Neural crest cell (in vitro differentiated cells): Measurements from ENCODE around the gene ZSWIM1. TPM values are rescaled to one million over a fixed set of nuclear protein-coding genes. Genes with fewer than 3 reads are reported as not detected.
"Not testable (repeated sequence)": the region's sequence is repeated elsewhere in the genome, so short reads cannot be mapped to it uniquely, and the experiment has no call there.

Source experiments
- DNase-seq: peaks from one replicate; pipeline ENCODE4 v3.0.0; 2021; ENCODE audit warnings: low read depth, mixed read lengths, low spot score
- H3K27ac Mint-ChIP-seq: one replicate; pipeline ENCODE4 v1.8.0; 2021; ENCODE audit warnings: mild to moderate bottlenecking, mixed read lengths; ENCODE audit not compliant: unreplicated experiment
- H3K27me3 Mint-ChIP-seq: 2 replicates; pipeline ENCODE4 v1.8.0; 2021; ENCODE audit warnings: low read depth, mild to moderate bottlenecking, mixed read lengths
- H3K36me3 Mint-ChIP-seq: 2 replicates; pipeline ENCODE4 v1.8.0; 2021; ENCODE audit warnings: low read depth, mild to moderate bottlenecking, mixed read lengths
- H3K4me1 Mint-ChIP-seq: 2 replicates; pipeline ENCODE4 v1.8.0; 2021; ENCODE audit warnings: mixed read lengths
- H3K4me3 Mint-ChIP-seq: one replicate; pipeline ENCODE4 v1.8.0; 2021; ENCODE audit warnings: mild to moderate bottlenecking, mixed read lengths
- H3K9me3 Mint-ChIP-seq: 2 replicates; pipeline ENCODE4 v1.8.0; 2021; ENCODE audit warnings: mixed read lengths
- total RNA-seq: library from RNA; stranded (reverse); gene quantifications from 2 replicates; pipeline ENCODE4 v1.2.1, GENCODE V29; 2021
- TF ChIP-seq, protein P1 (sequence below): fragments of 200-600 bp; sonication (generic); conservative IDR thresholded peaks from 2 replicates; pipeline ENCODE4 v1.5.0; 2021; ENCODE audit warnings: antibody characterized with exemption, mild to moderate bottlenecking

Gene ZSWIM1
- total RNA-seq, 1 donor from 2014 or later, result 16.6 TPM

DNA sequence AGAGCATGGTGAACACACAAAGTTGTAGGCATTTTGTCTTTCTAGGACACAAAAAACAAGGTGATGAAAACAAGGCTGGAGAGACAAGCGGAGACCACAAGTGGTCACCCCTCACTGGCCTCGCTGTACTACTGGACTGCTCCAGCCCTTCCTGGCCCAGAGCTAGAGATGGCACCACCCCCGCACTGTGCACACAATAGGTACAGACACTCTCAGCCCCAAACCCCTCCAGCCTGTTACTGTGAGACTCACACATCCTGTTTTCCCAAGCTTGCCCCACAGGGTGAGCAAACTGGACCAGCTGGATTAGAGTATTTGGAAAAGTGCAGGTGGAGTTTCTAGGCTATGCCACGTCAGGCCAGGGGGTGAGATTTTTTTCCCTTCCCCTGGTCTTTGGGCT lies 8.4 kb upstream of the ZSWIM1 start:
- no peak overlapping the region for H3K4me3 Mint-ChIP-seq
- peaks cover 12% of the 10 kb centered on the region for H3K4me1 Mint-ChIP-seq
- H3K9me3 Mint-ChIP-seq, result peaks cover 4% of the 10 kb centered on the region
- H3K36me3 Mint-ChIP-seq, result peaks cover 3% of the 10 kb centered on the region
- H3K27me3 Mint-ChIP-seq, result no peaks in the 10 kb centered on the region
- TF ChIP-seq, protein P1, sequence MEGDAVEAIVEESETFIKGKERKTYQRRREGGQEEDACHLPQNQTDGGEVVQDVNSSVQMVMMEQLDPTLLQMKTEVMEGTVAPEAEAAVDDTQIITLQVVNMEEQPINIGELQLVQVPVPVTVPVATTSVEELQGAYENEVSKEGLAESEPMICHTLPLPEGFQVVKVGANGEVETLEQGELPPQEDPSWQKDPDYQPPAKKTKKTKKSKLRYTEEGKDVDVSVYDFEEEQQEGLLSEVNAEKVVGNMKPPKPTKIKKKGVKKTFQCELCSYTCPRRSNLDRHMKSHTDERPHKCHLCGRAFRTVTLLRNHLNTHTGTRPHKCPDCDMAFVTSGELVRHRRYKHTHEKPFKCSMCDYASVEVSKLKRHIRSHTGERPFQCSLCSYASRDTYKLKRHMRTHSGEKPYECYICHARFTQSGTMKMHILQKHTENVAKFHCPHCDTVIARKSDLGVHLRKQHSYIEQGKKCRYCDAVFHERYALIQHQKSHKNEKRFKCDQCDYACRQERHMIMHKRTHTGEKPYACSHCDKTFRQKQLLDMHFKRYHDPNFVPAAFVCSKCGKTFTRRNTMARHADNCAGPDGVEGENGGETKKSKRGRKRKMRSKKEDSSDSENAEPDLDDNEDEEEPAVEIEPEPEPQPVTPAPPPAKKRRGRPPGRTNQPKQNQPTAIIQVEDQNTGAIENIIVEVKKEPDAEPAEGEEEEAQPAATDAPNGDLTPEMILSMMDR, result no peak
- no peak for DNase-seq
- H3K27ac Mint-ChIP-seq, result no peak overlapping the region

DNA sequence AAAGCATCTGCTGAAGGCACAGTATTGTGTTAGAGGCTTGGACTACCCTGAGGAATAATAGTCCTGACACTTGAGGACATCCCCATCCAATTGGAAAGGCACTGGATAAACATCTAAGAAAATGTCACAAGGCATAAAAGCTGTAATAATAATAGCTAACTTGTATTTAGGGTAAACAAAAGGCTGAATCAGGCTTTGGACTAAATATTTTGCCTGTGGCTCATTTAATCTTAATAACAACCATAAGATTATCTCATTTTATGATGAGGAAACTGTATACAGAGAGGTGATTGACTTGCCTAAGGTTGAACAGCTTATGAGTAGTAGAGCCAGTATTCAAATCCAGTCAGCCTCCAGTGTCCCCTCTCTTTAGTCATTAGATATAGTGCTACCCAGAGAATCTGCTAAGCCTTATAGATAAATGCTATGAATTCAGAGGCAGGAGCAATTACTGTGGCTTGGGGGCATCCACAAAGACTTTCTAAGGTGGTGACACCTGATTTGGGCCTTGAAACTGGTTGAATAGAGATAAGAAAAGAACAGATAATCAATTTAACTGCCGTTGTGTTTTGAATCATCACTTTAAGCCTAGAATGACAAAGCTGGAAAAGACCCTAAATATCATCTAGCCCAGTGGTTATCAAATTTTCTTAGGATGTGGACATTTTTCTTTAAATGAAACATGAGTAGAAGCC lies 7.5 kb upstream of the ZSWIM1 start:
- H3K4me3 Mint-ChIP-seq, result no peak overlapping the region

DNA sequence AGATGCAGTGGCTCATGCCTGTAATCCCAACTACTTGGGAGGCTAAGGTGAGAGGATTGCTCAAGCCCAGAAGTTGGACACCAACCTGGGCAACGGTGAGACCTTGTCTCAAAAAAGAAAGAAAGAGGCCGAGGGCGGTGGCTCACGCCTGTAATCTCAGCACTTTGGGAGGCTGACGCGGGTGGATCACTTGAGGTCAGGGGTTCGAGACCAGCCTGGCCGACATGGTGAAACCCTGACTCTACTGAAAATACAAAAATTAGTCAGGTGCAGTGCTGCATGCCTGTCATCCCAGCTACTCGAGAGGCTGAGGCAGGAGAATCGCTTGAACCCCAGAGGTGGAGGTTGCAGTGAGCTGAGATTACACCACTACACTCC lies 6.9 kb upstream of the ZSWIM1 start:
- H3K27ac Mint-ChIP-seq, H3K4me3 Mint-ChIP-seq, DNase-seq, H3K27me3 Mint-ChIP-seq, H3K36me3 Mint-ChIP-seq, H3K9me3 Mint-ChIP-seq: not testable (repeated sequence)
- H3K4me1 Mint-ChIP-seq, result peaks cover 12% of the 10 kb centered on the region

More for the DNA sequence above, 7.5 kb upstream of the ZSWIM1 start:
- DNase-seq, result no peak
- Mint-ChIP-seq H3K9me3 (peaks cover 4% of the 10 kb centered on the region), H3K27me3 (no peaks in the 10 kb centered on the region), H3K27ac (no peak overlapping the region), H3K36me3 (peaks cover 3% of the 10 kb centered on the region), H3K4me1 (peaks cover 12% of the 10 kb centered on the region)
- TF ChIP-seq, protein P1, result no peak

DNA sequence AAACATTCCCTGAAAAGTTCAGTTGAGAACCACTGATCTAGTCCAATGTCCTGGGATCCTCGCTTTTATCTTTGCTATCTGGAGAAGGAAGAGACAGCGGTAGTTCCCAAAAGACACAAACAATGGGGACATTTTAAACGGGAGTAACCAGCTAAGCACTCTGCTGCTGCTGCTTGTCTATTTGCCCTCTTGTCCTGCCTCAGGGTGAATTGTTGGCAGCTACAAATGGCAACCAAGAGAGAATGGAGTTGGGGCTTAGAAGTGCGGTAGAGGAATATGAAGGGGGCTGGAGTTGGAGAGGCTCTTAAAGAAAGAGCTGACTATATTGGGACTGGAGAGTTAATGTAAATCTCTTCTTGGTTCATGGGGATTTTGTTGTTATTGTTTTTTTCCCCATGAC lies 6.5 kb upstream of the ZSWIM1 start:
- Mint-ChIP-seq H3K36me3 (peaks cover 3% of the 10 kb centered on the region), H3K9me3 (peaks cover 4% of the 10 kb centered on the region), H3K4me3 (peak overlapping the region; percentile 31), H3K27ac (peak overlapping the region; percentile 8), H3K4me1 (peaks cover 12% of the 10 kb centered on the region), H3K27me3 (no peaks in the 10 kb centered on the region)
- TF ChIP-seq, protein P1, result no peak
- DNase-seq, result no peak

DNA sequence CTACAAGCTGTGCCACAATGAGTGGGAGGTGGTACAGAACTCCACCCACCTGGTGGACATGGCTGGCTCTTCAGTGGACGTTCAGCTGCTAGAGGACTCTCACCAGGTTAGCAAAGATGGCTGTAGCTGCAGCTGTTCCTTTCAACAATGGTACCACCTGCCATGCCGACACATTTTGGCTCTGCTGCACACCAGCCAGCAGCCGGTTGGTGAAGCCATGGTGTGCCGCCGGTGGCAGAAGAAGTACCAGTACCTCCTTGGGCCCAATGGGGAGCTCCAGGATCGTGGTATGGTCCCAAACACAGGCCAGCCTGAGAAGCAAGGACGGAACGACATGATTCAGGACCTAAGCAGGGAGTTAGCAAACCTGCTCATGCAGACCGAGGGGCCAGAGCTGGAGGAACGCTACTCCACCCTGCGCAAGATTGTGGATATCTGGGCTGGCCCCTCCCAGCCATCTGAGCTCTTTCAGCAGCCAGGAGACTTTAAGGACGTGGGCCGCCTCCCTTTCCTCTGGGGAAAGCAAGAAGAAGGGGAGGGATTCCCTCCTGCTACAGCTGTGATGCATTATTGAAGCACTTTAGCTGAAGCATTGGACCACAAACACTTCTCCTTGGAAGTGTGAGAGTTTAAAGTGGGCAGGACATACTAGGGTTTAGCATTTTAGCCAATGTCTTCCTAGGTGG lies 2.8 kb upstream of the ZSWIM1 start:
- H3K9me3 Mint-ChIP-seq, result peaks cover 4% of the 10 kb centered on the region
- H3K27ac Mint-ChIP-seq, result no peak overlapping the region
- H3K4me3 Mint-ChIP-seq, result no peak overlapping the region
- peaks cover 3% of the 10 kb centered on the region for H3K36me3 Mint-ChIP-seq
- TF ChIP-seq, protein P1, result no peak
- DNase-seq, result no peak
- H3K4me1 Mint-ChIP-seq, result peaks cover 31% of the 10 kb centered on the region
- no peaks in the 10 kb centered on the region for H3K27me3 Mint-ChIP-seq

DNA sequence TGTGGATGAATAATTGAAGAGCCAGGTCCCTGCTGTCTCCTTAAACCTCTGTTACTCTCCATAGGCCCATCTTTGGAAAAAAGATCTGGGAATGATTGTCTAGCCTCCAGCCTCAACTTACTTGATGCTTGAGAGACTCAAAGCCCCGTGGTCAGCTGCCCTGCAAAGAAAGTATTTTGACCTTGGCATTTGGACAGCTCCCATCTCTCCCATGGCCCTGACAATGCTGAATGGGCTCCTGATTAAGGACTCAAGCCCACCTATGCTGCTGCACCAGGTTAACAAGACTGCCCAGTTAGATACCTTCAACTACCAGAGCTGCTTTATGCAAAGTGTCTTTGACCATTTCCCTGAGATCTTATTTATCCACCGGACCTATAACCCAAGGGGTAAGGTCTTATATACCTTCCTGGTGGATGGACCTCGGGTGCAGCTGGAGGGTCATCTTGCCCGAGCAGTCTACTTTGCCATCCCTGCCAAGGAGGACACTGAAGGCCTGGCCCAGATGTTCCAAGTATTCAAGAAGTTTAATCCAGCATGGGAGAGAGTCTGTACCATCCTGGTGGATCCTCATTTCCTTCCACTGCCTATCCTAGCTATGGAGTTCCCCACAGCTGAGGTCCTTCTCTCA lies 1.6 kb downstream of the ZSWIM1 start:
- Mint-ChIP-seq H3K36me3 (peaks cover 2% of the 10 kb centered on the region), H3K27ac (no peak overlapping the region), H3K4me1 (peaks cover 20% of the 10 kb centered on the region), H3K27me3 (no peaks in the 10 kb centered on the region), H3K4me3 (peak overlapping the region; percentile 86), H3K9me3 (no peaks in the 10 kb centered on the region)
- DNase-seq, result no peak
- TF ChIP-seq, protein P1, result no peak
